Middle frontal gyrus (tissue), 1 donor: ENCODE results near the gene DDTL.
"Not testable (repeated sequence)": the region's sequence is repeated elsewhere in the genome, so short reads cannot be mapped to it uniquely, and the experiment has no call there.

Experiments used
- DNase-seq: peaks from one replicate; pipeline ENCODE4 v3.0.0-alpha.2; 2015; ENCODE audit warnings: low spot score; ENCODE audit errors: extremely low spot score

The DDTL gene

DNA sequence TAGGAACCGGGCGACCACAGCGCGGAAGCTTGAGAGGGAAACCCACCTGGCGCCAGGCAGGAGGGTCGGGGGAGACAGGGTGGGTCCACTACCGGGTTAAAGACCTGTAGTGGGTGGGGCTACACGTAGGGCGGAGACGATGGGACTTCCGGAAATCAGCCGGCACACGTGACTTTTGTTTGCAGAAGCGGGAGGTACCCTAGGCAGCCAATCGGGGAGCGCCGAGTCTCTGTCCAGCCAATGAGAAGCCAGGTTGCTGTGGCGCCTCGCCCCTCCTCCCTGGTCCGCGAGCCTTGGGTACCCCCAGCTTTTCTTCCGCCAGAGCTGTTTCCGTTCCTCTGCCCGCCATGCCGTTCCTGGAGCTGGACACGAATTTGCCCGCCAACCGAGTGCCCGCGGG, at the start of gene DDTL:
DDTL (plus strand) TSS at position 321 of the 400 bp plus-strand sequence; CDS start at position 348, 27 bp downstream.
- DNase-seq: not testable (repeated sequence)

DNA sequence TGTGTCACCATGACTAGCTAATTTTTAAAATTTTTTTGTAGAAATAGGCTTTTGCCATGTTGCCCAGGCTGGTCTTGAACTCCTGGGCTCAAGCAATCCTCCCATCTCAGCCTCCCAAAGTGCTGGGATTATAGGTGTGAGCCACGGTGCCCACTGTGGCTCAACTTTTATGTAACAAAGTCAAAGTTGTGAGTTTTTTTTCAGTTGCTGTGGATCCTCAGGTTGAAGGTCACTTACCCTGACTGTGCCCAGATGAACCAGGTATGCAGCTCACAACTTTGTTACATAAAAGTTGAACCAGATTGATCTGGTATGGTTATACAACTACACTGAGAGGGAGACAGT, 46.4 kb upstream of the DDTL start:
- not testable (repeated sequence) for DNase-seq

DNA sequence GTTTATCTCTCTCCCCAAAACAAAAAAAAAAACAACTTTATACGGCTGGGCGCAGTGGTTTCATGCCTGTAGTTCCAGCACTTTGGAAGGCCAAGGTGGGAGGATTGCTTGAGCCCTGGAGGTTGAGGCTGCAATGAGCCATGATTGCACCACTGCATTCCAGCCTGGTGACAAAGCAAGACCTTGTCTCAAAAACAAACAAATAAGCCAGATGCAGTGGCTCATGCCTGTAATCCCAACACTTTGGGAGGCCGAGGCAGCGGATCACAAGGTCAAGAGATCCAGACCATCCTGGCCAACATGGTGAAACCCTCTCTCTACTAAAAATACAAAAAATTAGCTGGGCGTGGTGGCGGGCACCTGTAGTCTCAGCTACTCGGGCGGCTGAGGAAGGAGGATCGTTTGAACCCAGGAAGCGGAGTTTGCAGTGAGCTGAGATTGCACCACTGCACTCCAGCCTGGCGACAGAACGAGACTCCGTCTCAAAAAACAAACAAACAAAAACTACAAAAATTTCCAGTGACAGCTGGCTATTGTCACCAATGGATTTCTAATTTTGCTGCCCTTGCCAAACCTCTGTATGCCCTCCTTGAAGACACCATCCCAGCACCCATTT, 45.0 kb upstream of the DDTL start:
- DNase-seq: not testable (repeated sequence)

DNA sequence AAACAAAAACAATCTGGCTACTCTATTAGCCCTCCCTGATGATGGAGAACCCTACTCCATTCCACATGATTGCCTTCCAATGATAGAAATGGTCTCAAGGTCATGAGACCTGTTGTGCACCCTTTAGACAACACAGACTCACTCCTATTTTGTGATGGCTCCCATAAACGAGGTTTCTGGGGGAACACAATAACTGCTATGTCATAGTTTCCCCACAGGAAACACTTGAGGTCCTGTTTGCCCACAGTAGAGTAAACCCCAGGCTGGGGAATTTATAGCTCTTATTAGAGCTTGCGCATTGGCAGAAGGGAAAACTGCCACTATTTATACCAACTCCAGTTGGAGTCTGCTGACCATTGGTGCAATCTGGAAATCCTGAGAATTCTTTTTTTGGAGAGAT, 43.8 kb upstream of the DDTL start:
- no peak for DNase-seq

DNA sequence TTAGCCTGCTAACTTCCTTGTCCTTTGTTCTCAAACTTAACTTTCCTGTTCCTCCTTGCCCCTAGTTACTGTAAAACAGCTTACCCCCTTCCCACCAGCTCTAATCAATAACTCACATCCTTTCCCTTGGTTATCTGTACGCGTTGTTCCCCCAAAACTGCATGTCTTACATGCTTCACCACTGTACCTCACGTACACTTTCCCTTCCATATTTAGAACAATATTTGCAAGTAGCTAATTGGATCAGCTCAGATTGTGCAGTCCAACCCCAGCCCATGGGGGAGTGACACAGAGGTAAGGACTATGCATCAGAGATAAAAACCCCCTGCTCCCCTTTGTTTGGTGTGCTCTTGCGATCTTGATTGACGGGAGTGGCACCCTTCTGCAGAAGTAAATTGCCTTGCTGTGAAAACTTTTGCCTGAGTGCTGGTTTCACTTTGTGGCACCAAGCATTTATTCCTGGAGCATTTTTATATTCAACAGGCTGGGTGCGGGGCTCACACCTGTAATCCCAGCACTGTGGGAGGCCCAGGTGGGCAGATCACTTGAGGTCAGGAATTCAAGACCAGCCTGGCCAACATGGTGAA, 41.6 kb upstream of the DDTL start:
- no peak for DNase-seq

DNA sequence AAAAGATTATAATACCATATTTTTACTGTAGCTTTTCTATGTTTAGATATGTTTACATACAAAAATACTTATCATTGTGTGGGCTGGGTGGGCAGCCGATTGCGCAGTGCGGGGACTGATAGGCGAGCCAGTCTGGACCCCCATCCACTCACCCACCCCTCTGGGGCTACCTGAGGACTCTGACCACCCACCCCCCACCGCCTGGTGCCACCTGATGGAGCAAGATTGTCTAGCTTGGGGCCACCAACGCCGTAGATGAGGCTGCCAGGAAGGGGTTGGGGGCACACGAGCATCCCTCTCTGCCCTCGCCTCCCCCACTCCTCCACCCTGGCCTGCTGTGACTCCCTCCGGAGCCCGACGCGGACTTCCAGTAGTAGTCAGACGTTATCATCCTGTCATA, 40.1 kb upstream of the DDTL start:
- no peak for DNase-seq

DNA sequence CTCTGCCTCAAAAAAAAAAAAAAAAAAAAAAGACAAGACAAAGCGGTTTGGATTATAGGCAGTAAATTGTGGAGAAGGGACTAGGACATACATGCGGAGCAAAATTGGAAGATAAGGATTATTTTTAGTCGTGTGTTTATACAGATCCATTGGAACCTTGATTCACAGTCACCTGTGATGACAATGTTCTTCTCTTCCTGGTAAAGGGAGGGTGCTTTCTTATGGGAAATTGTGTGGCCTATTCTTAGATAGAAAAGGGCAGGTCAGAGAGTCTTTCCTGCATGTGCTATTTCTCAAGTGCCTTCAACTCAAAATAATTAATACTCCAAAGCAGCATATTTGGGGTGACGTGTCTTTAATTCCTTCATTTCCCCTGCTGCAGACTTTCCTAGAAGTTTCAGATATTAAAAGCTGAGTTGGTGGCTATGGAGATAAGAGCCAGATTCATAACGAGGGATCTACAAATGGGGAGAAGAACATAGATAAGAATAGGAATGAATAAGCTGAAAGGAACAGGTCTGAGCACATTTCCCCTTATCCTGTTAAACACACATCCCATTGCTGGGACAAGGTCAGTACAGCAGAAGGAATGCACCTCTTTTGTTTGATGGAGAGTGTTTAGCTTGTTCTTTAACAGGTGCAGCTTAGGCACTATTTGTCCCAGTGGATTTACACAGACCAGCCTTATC, 28.2 kb upstream of the DDTL start:
- DNase-seq: no peak

DNA sequence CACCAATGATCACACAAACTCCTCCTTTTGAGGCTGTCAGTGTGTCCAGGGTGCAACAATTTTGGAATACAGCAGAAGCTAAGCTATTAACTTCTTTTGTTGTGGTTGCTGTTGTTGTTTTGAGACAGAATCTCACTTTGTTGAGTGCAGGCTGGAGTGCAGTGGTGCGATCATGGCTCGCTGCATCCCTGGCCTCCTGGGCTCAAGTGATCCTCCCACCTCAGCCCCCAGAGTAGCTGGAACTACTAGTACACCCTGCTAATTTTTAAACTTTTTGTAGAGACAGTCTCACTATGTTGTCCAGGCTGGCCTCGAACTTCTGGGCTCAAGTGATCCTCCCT, 27.7 kb upstream of the DDTL start:
- no peak for DNase-seq

DNA sequence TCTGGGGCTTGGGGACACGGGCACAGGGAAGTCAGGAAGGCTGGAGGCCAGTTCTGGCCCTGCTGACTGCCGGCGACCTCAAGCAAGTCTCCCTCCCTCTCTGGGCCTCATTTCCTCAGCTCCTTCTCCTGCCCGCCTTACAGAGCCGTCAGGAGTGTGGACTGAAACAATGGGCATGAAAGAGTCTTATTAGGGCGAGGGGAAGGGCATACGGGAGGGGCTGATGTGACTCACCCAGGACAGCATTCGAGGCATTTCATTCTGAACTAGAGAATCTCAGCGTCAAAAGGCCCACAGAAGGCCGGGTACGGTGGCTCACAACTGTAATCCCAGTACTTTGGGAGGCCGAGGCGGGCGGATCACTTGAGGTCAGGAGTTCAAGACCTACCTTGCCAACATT, 26.5 kb upstream of the DDTL start:
- not testable (repeated sequence) for DNase-seq

DNA sequence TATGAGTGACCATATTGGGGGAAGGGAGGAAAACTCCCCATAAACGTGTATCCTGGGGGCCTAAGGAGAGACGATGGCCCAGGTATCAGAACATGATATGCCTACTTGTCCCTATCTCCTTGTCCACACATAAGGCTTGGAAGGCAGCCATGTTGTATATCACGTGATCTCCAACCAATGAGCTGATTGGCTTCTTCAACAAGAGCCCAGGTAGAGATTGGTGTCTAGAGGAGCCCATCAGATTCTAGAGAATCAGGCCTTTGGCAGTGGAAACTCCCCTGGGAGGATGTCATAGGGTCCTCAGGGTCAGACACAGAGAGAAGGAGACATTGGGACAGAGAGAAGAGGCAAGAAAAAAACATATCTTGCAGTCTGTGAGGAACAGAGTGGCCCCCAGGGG, 19.3 kb upstream of the DDTL start:
- not testable (repeated sequence) for DNase-seq

DNA sequence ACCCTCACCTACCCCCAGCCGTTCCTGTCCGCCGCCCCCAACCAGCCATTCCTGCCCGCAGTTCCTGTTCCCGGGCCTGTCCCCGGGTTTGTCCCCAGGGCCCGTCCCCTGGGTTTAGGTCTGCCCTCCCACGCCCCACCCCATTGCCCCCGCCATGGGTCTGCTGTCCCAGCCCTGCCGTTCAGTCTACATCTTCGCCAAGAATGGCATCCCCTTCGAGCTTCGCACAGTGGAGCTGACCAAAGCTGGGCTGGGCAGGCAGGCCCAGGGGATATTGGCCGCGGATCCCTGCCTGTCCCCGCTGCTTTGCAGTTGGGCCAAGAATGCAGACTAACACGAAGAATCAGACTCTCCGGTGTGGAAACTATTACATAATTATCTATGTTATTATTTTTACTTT, 16.9 kb upstream of the DDTL start:
- DNase-seq: not testable (repeated sequence)

DNA sequence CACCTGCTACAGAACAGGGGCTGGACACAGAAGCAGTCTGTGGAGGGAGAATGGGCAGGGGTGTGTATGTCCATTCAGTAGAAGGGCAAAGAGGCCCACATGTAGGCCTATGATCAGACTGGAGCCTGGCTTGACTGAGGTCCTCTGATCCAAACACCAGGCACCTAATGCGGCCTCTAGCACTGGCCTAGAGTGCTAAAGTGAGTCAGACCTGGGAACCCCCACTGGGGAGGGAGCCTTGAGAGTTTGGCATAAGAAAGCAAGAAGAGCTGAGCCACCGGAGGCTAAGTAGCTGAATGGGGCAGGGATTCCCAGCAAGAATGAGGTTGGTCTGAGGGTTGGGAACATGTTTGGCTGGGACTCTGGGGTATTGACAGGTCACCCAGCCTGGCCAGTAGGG, 15.3 kb upstream of the DDTL start:
- DNase-seq: not testable (repeated sequence)

DNA sequence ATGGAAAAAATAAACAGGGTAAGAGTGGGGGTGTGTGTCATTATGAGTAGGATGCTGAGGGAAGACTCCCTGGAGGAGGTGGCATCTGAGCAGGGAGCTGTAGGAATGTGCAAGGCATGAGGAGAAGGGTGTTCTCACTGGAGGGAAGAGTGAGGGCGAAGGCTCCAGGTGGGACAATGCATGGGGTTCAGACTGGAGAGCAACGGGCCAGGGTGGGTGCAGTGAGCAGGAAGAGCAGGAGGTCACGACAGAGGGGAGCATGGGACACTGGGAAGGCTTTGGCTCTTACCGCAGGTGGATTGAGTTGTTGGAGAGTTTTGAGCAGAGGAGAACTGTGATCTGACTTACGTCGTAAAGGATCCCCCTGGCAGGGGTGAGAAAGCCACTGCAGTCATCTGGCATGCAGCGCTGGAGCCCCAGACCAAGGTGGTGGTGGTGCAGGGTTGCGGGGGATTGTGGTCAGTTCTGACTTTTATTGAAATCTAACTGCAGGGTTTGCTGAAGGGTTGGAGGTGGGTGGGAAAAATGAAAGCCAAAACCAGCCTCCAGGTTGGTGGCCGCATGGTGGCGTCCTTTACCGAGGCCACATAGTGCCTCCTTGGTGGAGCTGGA, 13.8 kb upstream of the DDTL start:
- not testable (repeated sequence) for DNase-seq

DNA sequence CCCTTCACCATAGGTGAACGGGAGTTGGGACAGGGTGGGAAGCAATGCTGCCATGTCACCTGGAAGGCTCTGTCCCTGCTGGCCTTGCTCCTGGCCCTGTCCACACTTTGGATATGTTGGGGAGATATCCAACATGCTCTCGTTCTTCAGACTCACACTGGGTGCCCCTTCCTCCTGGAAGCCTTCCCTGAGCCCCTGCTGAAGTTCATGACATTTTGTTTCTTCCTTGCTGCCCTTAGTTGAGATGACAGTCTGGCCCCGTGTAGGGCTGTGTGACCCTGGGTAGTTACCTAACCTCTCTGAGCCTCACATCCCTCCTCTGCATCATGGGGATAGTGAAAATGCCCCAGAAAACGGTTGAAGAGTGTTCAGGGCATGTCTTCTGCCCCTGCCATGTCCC, 13.2 kb upstream of the DDTL start:
- not testable (repeated sequence) for DNase-seq

DNA sequence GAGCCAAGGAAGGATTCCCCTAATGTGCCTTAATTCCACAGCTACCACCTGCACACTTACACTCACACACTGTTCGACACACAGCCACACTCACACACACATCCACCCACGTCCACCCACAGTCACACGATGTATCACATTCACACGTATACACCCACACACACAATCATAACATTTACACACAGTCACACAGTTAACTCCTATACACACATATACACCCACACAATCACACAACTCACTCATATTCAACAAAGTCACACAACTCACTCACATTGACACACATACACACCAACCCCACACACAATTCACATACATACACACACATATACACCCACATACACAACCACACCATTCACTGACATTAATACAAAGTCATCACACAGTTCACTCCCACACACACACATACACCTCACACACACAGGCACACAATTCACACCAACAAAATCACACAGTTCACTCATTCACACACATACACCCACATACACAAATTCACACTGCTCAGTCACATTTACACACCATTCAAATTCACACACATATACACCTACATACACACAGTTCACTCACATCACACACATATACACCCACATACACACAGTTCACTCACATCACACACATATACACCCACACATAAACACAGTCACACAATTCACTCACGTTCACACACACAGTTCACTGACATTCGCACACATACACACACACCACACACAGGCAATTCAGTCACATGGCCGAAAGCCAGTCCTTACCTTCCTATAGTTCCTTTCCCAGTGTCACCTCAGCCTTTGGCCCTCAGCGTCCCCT, 12.3 kb upstream of the DDTL start:
- DNase-seq: not testable (repeated sequence)

DNA sequence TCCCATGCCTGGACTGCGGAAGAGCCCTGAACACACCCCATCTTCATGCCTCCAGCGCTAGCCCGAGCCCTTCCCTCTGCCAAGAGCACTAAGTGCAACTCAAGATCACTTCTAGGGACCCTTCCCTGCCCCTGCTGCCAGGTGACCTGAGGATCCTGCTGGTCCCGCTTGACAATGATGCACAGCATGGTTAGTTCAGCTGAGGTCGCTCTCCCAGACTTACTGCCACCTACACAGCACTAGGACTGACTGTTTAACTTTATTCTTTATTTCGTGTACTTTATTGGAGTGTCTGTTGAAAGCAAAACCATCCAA, 11.7 kb upstream of the DDTL start:
- not testable (repeated sequence) for DNase-seq

DNA sequence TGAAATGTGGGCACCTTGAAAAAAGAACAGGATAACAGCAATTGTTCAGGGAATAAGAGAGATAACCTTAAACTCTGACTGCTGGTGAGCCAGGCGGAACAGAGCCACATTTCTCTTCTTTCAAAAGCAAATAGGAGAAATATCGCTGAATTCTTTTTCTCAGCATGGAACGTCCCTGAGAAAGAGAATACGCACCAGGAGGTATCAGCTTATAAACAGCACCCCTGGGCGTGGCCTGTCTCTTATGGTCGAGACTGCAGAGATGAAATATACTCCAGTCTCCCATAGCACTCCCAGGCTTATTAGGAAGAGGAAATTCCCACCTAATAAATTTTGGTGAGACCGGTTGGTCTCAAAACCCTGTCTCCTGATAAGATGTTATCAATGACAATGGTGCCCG, 10.8 kb upstream of the DDTL start:
- not testable (repeated sequence) for DNase-seq

DNA sequence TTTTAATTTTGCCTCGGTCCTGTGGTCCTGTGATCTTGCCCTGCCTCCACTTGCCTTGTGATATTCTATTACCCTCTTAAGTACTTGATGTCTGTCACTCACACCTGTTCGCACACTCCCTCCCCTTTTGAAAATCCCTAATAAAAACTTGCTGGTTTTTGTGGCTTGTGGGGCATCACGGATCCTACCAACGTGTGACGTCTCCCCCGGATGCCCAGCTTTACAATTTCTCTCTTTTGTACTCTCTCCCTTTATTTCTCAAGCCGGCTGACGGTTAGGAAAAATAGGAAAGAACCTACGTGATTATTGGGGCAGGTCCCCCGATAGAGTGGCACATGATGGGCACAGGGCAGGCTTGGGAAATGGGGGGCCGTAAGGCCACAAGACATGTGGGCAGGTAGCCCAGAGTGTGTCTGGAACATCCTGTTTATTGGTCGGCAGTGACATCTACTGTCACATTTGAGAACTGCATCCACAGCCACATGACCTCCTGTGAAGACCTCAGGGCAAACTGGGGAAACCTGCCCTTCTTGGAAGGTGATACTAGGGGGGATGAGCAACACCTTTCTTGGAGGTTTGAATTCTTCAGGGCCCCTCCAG, 10.3 kb upstream of the DDTL start:
- peak; percentile 79 for DNase-seq

DNA sequence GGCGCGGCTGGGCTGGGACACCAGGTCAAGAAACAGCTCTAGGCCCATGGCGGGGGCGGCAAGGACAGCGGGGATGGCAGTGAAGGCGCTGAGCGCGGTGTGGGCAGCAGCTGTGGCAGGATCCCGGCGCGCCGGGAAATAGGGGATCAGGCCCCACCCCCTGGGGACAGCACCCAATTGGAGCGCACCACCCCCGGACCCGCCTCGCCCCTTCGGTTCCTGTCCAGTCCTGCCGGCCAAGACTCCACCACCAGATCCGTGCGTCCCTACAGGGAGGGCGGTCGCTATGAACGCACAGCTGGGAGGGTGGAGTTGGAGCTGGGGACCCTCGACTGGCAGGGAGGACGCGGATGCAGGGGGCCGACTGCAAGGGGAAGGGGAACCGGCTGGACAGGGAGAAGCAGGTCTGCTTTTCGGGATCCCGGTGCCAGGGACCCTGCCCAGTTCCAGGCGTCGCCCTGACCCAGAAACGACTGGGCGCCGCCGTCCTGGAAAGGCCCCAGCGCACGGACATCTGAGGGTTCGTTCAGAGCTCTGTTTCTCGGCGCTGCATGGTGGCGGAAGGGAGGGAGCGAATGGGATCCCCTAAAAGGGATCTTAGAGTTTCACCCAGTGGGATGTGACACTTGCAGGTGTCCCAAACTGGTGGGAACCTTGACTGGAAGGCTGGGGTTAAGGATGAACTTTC, 5.5 kb upstream of the DDTL start, which contains the start of gene GSTT2B:
GSTT2B (minus strand) TSS at position 112 of the 688 bp plus-strand sequence; CDS start at position 48, 64 bp downstream.
- DNase-seq: not testable (repeated sequence)

DNA sequence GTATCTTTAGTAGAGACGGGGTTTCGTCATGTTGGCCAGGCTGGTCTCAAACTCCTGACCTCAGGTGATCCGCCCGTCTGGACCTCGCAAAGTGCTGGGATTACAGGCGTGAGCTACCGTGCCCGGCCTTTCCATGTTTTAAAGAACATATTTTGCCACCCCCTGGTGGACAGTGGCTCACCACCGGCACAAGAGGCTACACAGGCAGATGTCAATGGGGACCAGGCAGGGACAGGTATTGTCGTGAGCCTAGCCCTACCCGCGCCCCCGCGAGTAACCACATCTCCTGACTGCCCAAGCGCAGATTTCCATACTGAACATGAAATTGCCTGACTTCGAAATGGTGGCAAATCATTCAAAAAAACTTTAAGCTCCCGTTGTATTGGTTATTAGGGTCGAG, 594 bp upstream of the DDTL start:
- DNase-seq: not testable (repeated sequence)

DNA sequence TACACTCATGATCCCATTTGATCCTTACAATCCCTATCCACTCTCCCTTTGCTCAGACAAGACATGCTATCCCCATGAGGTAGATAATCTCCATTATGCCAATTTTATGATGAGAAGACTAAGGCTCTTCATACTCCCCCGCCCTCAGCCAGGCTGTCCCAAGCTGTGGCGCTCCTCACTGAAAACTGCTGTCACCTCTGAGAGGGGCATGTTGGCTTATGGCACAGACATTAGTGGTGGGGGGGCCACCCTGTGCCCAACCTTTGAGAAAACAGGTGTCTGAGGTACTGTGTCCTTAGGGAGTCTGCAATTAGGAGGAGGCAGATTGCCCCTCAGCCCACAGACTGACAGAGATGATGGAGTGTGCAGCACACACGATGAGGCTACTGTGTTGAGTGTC, 2.4 kb downstream of the DDTL start:
- DNase-seq: no peak
